ENCODE results near the gene SCUBE1.

Gene SCUBE1

GRCh38 chr22:43180670-43181069 lies 162.5 kb downstream of the SCUBE1 start:
- H2AK5ac ChIP-seq (ENCODE audit: low read depth, low read length): no peak overlapping the region
- H3K27me3 ChIP-seq (ENCODE audit: control insufficient read depth in 3 of 3, insufficient read depth in 3 of 3, low read depth in 1 of 3, low read length in 3 of 3): no peaks in the 10 kb centered on the region
- H4K91ac ChIP-seq (ENCODE audit: low read depth, low read length, poor library complexity): peak overlapping the region; percentile 64
- H3K4me2 ChIP-seq (ENCODE audit: insufficient read depth, low read length, poor library complexity, severe bottlenecking): no peak overlapping the region
- H3K4me1 ChIP-seq (ENCODE audit: control insufficient read depth in 2 of 2, insufficient read depth in 1 of 2, low read depth in 1 of 2, low read length in 2 of 2): peaks cover 4% of the 10 kb centered on the region in 2 donors
- H3K36me3 ChIP-seq (replicated peaks in 1 of 2; ENCODE audit: control insufficient read depth in 2 of 2, insufficient read depth in 2 of 2, low read length in 2 of 2): peaks cover 49 to 65% of the 10 kb centered on the region in 2 donors
- H3K14ac ChIP-seq (ENCODE audit: low read length): peak overlapping the region; percentile 21
- peaks cover 0 to 4% of the 10 kb centered on the region in 2 donors for H3K9me3 ChIP-seq (replicated peaks in 1 of 2; ENCODE audit: control insufficient read depth in 2 of 2, insufficient read depth in 1 of 2, low read depth in 1 of 2, low read length in 2 of 2)
- H3K4me3 ChIP-seq (ENCODE audit: low read length in 2 of 2): peak overlapping the region in 1 of 2 donors; percentile 59
- no CpG with 5 or more reads among the region's 15 CpGs for WGBS, 2 donors (ENCODE audit: extremely low coverage in 2 of 2, insufficient read length in 2 of 2, insufficient replicate concordance in 1 of 2)
- no peak for DNase-seq (ENCODE audit: low spot score)
- H3K27ac ChIP-seq (replicated peaks; ENCODE audit: low read length): no peak overlapping the region
- no peak overlapping the region for H2BK120ac ChIP-seq (ENCODE audit: low read depth, low read length)
- H3K23ac ChIP-seq (ENCODE audit: low read depth, low read length, poor library complexity): peak overlapping the region; percentile 73
- H2BK15ac ChIP-seq (ENCODE audit: low read length): no peak overlapping the region
- no peak overlapping the region for H2BK5ac ChIP-seq (ENCODE audit: low read length)
- no peak overlapping the region for H4K8ac ChIP-seq (ENCODE audit: low read depth, low read length)
- no peak overlapping the region for H2BK12ac ChIP-seq (ENCODE audit: low read length)
- no peak overlapping the region for H2AFZ ChIP-seq (ENCODE audit: low read length)
- no peak overlapping the region for H3K9ac ChIP-seq (ENCODE audit: low read depth, low read length, poor library complexity)
- H3K79me1 ChIP-seq (ENCODE audit: low read depth, low read length): peaks cover 21% of the 10 kb centered on the region
- H3K18ac ChIP-seq (ENCODE audit: low read length): no peak overlapping the region
- peak overlapping the region; percentile 66 for H3K4ac ChIP-seq (ENCODE audit: low read length)

- H3K27me3 ChIP-seq (ENCODE audit: control insufficient read depth in 3 of 3, insufficient read depth in 3 of 3, low read depth in 1 of 3, low read length in 3 of 3): no peaks in the 10 kb centered on the region
- no peak overlapping the region for H3K4me2 ChIP-seq (ENCODE audit: insufficient read depth, low read length, poor library complexity, severe bottlenecking)
- no CpG with 5 or more reads among the region's 15 CpGs for WGBS, 2 donors (ENCODE audit: extremely low coverage in 2 of 2, insufficient read length in 2 of 2, insufficient replicate concordance in 1 of 2)
- no peak for DNase-seq (ENCODE audit: low spot score)
- H2BK120ac ChIP-seq (ENCODE audit: low read depth, low read length): no peak overlapping the region
- peaks cover 53 to 72% of the 10 kb centered on the region in 2 donors for H3K36me3 ChIP-seq (replicated peaks in 1 of 2; ENCODE audit: control insufficient read depth in 2 of 2, insufficient read depth in 2 of 2, low read length in 2 of 2)
- no peaks in the 10 kb centered on the region for H3K4me1 ChIP-seq (ENCODE audit: control insufficient read depth in 2 of 2, insufficient read depth in 1 of 2, low read depth in 1 of 2, low read length in 2 of 2)
- no peak overlapping the region for H3K18ac ChIP-seq (ENCODE audit: low read length)
- H3K4me3 ChIP-seq (ENCODE audit: low read length in 2 of 2): peak overlapping the region in 1 of 2 donors; percentile 25
- H4K8ac ChIP-seq (ENCODE audit: low read depth, low read length): no peak overlapping the region
- no peak overlapping the region for H2AFZ ChIP-seq (ENCODE audit: low read length)
- H2AK5ac ChIP-seq (ENCODE audit: low read depth, low read length): no peak overlapping the region
- no peak overlapping the region for H3K23ac ChIP-seq (ENCODE audit: low read depth, low read length, poor library complexity)
- no peak overlapping the region for H3K9ac ChIP-seq (ENCODE audit: low read depth, low read length, poor library complexity)
- H3K4ac ChIP-seq (ENCODE audit: low read length): no peak overlapping the region
- no peak overlapping the region for H2BK12ac ChIP-seq (ENCODE audit: low read length)
- peaks cover 16% of the 10 kb centered on the region for H3K79me1 ChIP-seq (ENCODE audit: low read depth, low read length)
- no peak overlapping the region for H3K14ac ChIP-seq (ENCODE audit: low read length)
- H4K91ac ChIP-seq (ENCODE audit: low read depth, low read length, poor library complexity): no peak overlapping the region
- no peak overlapping the region for H2BK15ac ChIP-seq (ENCODE audit: low read length)
- H2BK5ac ChIP-seq (ENCODE audit: low read length): no peak overlapping the region
- H3K27ac ChIP-seq (replicated peaks; ENCODE audit: low read length): no peak overlapping the region
- peaks cover 0 to 4% of the 10 kb centered on the region in 2 donors for H3K9me3 ChIP-seq (replicated peaks in 1 of 2; ENCODE audit: control insufficient read depth in 2 of 2, insufficient read depth in 1 of 2, low read depth in 1 of 2, low read length in 2 of 2)
These were observed 163.3 kb downstream of the SCUBE1 start for GRCh38 chr22:43179911-43180195.

- Histone ChIP-seq H3K23ac (ENCODE audit: low read depth, low read length, poor library complexity) (no peak overlapping the region), H2AK5ac (ENCODE audit: low read depth, low read length) (no peak overlapping the region), H3K9me3 (replicated peaks in 1 of 2; ENCODE audit: control insufficient read depth in 2 of 2, insufficient read depth in 1 of 2, low read depth in 1 of 2, low read length in 2 of 2) (peaks cover 0 to 4% of the 10 kb centered on the region in 2 donors), H2BK5ac (ENCODE audit: low read length) (no peak overlapping the region), H3K36me3 (replicated peaks in 1 of 2; ENCODE audit: control insufficient read depth in 2 of 2, insufficient read depth in 2 of 2, low read length in 2 of 2) (peaks cover 58 to 77% of the 10 kb centered on the region in 2 donors), H2BK120ac (ENCODE audit: low read depth, low read length) (no peak overlapping the region), H3K14ac (ENCODE audit: low read length) (no peak overlapping the region), H3K4me1 (ENCODE audit: control insufficient read depth in 2 of 2, insufficient read depth in 1 of 2, low read depth in 1 of 2, low read length in 2 of 2) (no peaks in the 10 kb centered on the region), H3K9ac (ENCODE audit: low read depth, low read length, poor library complexity) (no peak overlapping the region), H3K4me3 (ENCODE audit: low read length in 2 of 2) (peak overlapping the region in 1 of 2 donors; percentile 25), H4K8ac (ENCODE audit: low read depth, low read length) (no peak overlapping the region), H2AFZ (ENCODE audit: low read length) (no peak overlapping the region), H3K27ac (replicated peaks; ENCODE audit: low read length) (no peak overlapping the region), H3K4me2 (ENCODE audit: insufficient read depth, low read length, poor library complexity, severe bottlenecking) (no peak overlapping the region), H4K91ac (ENCODE audit: low read depth, low read length, poor library complexity) (no peak overlapping the region), H3K4ac (ENCODE audit: low read length) (no peak overlapping the region), H3K27me3 (ENCODE audit: control insufficient read depth in 3 of 3, insufficient read depth in 3 of 3, low read depth in 1 of 3, low read length in 3 of 3) (no peaks in the 10 kb centered on the region), H2BK12ac (ENCODE audit: low read length) (no peak overlapping the region), H3K79me1 (ENCODE audit: low read depth, low read length) (peaks cover 16% of the 10 kb centered on the region), H2BK15ac (ENCODE audit: low read length) (no peak overlapping the region), H3K18ac (ENCODE audit: low read length) (peak overlapping the region; percentile 33)
- WGBS, 2 donors (ENCODE audit: extremely low coverage in 2 of 2, insufficient read length in 2 of 2, insufficient replicate concordance in 1 of 2): no CpG with 5 or more reads among the region's 25 CpGs
- DNase-seq (ENCODE audit: low spot score): no peak
These were observed 163.8 kb downstream of the SCUBE1 start for GRCh38 chr22:43179146-43179910.

GRCh38 chr22:43177479-43177878 lies 165.7 kb downstream of the SCUBE1 start:
- H3K18ac ChIP-seq (ENCODE audit: low read length): no peak overlapping the region
- H3K9me3 ChIP-seq (replicated peaks in 1 of 2; ENCODE audit: control insufficient read depth in 2 of 2, insufficient read depth in 1 of 2, low read depth in 1 of 2, low read length in 2 of 2): peaks cover 0 to 4% of the 10 kb centered on the region in 2 donors
- H3K27me3 ChIP-seq (ENCODE audit: control insufficient read depth in 3 of 3, insufficient read depth in 3 of 3, low read depth in 1 of 3, low read length in 3 of 3): no peaks in the 10 kb centered on the region
- H2BK12ac ChIP-seq (ENCODE audit: low read length): no peak overlapping the region
- no peak overlapping the region for H3K14ac ChIP-seq (ENCODE audit: low read length)
- no peak overlapping the region for H2AK5ac ChIP-seq (ENCODE audit: low read depth, low read length)
- no peaks in the 10 kb centered on the region for H3K4me1 ChIP-seq (ENCODE audit: control insufficient read depth in 2 of 2, insufficient read depth in 1 of 2, low read depth in 1 of 2, low read length in 2 of 2)
- H4K8ac ChIP-seq (ENCODE audit: low read depth, low read length): no peak overlapping the region
- H2BK5ac ChIP-seq (ENCODE audit: low read length): no peak overlapping the region
- no peak for DNase-seq (ENCODE audit: low spot score)
- H3K36me3 ChIP-seq (replicated peaks in 1 of 2; ENCODE audit: control insufficient read depth in 2 of 2, insufficient read depth in 2 of 2, low read length in 2 of 2): peaks cover 64 to 89% of the 10 kb centered on the region in 2 donors
- H3K27ac ChIP-seq (replicated peaks; ENCODE audit: low read length): no peak overlapping the region
- no CpG with 5 or more reads among the region's 7 CpGs for WGBS, 2 donors (ENCODE audit: extremely low coverage in 2 of 2, insufficient read length in 2 of 2, insufficient replicate concordance in 1 of 2)
- H2AFZ ChIP-seq (ENCODE audit: low read length): no peak overlapping the region
- no peak overlapping the region for H3K23ac ChIP-seq (ENCODE audit: low read depth, low read length, poor library complexity)
- peaks cover 13% of the 10 kb centered on the region for H3K79me1 ChIP-seq (ENCODE audit: low read depth, low read length)
- no peak overlapping the region for H3K4me2 ChIP-seq (ENCODE audit: insufficient read depth, low read length, poor library complexity, severe bottlenecking)
- H3K4me3 ChIP-seq (ENCODE audit: low read length in 2 of 2): no peak overlapping the region
- no peak overlapping the region for H2BK15ac ChIP-seq (ENCODE audit: low read length)
- H3K9ac ChIP-seq (ENCODE audit: low read depth, low read length, poor library complexity): no peak overlapping the region
- no peak overlapping the region for H2BK120ac ChIP-seq (ENCODE audit: low read depth, low read length)
- H4K91ac ChIP-seq (ENCODE audit: low read depth, low read length, poor library complexity): no peak overlapping the region
- no peak overlapping the region for H3K4ac ChIP-seq (ENCODE audit: low read length)

All from neuronal stem cell (in vitro differentiated cells).